GM21367 (cell line): Measurements from ENCODE around the gene EID2B.

ENCODE experiments used
- ATAC-seq: cut with Tn5 transposase; IDR thresholded peaks from one replicate; pipeline ENCODE4 v1.9.1; 2021; ENCODE audit not compliant: unreplicated experiment

The EID2B gene

DNA sequence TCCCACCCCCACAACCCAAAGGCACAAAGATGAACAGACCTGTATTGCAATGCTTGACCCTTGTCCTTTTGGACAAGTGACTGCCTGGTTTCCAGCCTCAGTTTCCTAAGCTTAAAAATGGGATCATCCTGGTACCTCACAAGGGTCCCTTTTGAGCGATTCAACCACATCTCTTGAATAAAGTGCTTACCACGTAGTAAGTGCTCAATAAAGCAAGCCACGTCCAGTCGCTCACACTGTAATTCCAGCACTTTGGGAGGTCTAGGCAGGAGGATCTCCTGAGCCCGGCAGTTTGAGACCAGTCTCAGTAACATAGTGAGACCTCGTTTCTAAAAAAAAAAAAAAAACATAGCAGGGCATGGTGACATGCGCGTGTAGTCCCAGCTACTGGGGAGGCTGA lies 32.7 kb downstream of the EID2B start:
- no peak for ATAC-seq

DNA sequence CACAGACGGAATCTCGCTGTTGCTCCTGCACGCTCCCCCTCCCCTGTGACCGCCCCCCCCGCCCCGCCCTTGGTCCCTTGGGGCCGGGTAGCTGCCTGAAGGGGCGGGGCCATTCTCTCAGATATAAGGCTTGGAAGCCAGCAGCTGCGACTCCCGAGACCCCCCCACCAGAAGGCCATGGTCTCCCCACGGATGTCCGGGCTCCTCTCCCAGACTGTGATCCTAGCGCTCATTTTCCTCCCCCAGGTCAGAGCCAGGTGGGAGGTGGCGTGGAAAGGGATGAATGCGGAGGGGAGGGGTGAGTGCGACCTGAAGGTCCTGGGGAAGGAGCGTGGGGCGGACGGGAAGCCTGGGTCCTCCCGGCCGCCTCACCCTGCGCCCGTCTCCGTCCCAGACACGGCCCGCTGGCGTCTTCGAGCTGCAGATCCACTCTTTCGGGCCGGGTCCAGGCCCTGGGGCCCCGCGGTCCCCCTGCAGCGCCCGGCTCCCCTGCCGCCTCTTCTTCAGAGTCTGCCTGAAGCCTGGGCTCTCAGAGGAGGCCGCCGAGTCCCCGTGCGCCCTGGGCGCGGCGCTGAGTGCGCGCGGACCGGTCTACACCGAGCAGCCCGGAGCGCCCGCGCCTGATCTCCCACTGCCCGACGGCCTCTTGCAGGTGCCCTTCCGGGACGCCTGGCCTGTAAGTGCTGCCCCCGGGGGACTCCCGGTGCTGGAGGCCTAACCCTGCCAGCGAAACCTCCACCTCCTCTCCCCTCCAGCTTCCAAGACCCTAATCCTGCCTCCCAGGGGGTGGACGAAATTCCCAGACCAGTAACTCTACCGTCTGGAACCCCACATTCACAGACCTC lies 33.6 kb downstream of the EID2B start, which contains the start of gene DLL3:
TSS of gene DLL3 (plus strand) at position 150 of the 845 bp plus-strand sequence. CDS start at position 178, 28 bp downstream.
- ATAC-seq: no peak

- ATAC-seq: no peak
These were observed 34.5 kb downstream of the EID2B start for GRCh38 chr19:39497996-39498797.

- ATAC-seq: no peak
These were observed 35.0 kb downstream of the EID2B start for GRCh38 chr19:39497701-39497995.

DNA sequence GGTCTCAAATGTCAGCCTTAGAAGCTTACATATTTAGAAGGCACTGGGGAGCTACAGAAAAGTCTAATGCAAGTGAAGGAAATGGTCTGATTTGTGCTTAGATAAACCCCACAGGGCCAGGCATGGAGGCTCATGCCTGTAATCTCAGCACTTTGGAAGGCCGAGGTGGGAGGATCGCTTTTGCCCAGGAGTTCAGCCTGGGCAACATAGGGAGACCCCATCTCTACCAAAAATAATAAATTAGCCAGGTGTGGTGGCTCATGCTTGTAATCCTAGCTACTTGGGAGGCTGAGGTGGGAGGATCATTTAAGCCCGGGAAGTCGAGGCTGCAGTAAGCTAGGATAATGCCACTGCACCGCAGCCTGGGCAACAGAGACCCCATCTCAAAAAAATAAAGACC lies 36.6 kb downstream of the EID2B start:
- ATAC-seq: no peak

GRCh38 chr19:39494661-39495060 lies 38.0 kb downstream of the EID2B start:
- ATAC-seq: no peak

DNA sequence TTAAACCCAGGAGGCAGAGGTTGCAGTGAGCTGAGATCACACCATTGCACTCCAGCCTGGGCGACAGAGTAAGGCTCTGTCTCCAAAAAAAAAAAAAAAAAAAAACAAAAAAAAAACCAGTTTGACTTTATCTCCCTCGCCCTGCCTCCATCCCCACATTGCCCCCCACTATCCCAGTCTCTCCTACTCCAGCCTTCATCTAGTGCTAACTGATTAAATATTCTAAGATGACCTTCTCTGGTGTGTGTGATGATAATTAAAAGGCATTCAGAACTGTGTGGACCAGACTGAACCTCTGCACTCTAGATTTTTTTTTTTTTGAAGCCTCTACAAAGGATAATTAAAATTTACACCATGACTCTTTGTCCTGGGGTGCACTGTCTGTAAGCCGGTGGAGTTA lies 39.9 kb downstream of the EID2B start:
- no peak for ATAC-seq

- no peak for ATAC-seq
These were observed 40.4 kb downstream of the EID2B start for GRCh38 chr19:39492225-39492624.

- ATAC-seq: no peak
These were observed 42.9 kb downstream of the EID2B start for GRCh38 chr19:39489756-39490155.

- no peak for ATAC-seq
These were observed 49.5 kb downstream of the EID2B start for GRCh38 chr19:39483141-39483540.

GRCh38 chr19:39481676-39482075 lies 51.0 kb downstream of the EID2B start:
- no peak for ATAC-seq

DNA sequence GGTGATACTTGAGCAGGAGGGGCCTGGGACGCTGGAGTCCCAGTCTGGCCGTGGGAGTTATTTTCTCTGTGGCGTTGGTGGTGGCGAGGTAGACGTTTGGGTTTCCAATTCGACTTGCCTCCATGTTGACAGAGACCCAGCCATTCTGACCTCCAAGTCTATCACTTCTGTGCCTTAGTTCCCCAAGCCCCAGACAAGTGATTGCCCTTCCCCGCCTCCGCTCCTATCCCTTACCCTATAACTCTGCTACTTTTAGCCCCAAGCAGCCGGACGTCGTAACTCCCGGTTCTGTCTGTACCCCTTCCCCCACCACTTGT lies 51.5 kb downstream of the EID2B start:
- ATAC-seq: no peak
